GM21529 (cell line): ENCODE measurements around the gene GHR.

Source experiments
- ATAC-seq: cut with Tn5 transposase; IDR thresholded peaks from one replicate; pipeline ENCODE4 v1.9.1; 2021; ENCODE audit not compliant: unreplicated experiment

The GHR gene

DNA sequence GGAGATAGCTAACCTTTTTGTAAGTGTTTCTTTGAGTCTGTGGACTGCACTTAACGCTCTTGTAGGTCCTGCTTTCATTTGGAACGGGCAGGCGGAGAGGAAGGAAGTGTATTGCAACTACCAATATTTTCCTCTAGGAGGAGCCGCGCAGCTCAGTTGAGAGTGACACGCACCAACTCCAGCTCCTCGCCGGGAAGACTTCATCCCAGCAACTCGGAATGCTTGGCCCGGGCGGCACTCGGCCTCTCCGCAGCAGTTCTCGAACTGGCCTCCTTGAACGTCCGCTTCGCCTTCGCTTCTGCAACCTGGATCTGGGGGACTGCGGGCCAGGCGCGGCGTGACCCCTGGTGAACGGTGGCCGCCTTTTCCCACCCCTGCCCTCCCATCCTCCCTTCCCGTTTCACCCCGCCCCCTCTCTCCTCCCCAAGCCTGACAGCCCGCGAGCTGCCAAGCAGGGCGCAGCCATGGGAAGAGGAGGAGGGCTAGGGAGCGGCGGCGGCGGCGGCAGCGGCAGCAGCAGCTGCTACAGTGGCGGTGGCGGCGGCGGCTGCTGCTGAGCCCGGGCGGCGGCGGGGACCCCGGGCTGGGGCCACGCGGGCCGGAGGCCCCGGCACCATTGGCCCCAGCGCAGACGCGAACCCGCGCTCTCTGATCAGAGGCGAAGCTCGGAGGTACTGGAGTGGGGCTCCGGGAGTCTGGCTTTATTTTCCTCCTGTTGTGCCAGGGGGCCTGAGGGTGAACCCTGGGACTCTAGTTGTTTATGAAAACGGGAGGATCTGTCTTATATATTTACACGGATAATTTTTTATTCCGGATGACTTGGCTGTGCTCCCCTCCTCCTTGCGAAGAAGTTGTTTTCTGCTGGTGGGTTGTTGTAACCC is at the start of gene GHR:
GHR (plus strand) TSS at position 155 of the 881 bp plus-strand sequence. CDS start 142,436 bp downstream, outside the sequence.
- peak; percentile 89 for ATAC-seq

DNA sequence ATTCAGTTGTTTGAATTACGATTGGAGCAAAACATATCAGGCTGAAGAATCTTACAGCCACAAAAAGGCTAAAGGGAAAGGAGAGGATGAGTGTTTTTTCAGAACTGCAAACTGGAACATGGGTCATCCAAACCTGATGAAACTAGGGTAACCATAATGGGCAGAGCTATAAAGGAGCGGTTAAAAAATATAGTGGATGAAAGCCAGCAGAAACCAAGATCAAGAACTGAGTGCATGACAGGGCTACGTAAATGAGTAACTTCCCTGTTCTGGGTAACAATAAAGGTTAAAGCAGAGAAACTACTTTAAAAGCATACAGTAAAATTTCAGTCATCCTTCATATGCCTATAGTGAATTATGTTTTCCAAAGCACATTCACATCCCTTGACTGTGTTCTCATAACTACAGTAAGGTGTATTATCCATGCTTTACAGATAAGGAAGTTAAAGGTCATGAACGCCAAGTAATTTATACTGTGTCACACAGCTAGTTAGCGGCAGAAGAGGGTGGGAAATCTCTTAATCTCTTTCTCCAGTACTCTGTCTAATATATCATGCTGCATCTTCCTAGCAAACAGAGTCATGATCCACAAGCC is 48.5 kb upstream of the GHR start:
- no peak for ATAC-seq

DNA sequence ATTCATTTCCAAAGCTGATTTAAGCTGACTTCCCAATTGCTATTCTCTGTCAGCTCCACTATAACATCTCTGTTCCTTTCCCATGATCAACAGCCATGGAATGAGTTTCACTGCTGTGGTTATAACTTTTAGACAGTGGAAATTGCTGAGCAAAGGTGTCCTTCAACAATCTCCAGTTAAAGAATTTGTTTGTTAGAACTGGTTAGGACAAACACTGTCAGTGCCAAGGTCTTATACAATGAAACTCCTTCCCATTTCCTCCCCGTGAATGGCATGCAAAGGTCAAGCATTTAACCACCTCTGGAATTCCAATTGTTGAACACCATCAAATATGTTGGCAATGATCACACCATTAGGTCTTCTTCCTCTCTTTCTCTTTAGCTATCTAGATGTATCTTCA is 45.7 kb upstream of the GHR start:
- no peak for ATAC-seq

DNA sequence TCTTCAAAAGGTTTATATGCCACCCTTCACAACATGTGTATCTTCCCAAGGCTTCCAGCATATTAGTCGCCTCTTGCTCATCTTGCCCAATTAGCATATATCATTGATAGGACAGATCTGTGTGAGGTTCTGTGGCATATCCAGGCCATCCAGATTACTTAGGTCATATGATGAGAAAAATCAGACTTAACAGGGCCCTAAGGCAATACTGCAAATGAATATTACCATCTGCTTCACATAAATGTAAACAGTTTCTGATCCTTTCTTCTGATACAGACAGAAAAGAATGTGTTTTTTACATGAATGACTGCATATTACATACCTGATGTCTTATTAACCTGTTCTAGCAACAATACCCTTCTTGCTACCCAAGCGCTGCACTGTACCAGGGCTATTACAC is 41.3 kb upstream of the GHR start:
- no peak for ATAC-seq

DNA sequence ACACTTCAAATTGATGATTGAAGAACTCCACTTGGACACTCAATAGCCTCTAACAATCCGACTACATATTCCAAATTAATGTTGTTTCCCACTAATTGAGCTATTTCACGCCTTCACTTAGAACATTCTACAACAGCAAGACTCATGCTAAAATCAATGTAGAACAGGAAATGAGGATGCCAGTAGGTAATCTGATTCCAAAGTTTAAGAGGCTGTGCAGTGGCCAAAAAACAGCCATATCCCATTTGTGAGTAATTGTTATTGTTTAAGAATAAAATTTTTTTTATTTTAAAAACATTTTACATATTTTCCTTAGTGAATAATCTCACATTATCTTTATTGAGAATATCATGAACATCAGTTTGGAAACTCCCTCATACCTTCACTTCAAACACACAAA is 35.7 kb upstream of the GHR start:
- no peak for ATAC-seq

DNA sequence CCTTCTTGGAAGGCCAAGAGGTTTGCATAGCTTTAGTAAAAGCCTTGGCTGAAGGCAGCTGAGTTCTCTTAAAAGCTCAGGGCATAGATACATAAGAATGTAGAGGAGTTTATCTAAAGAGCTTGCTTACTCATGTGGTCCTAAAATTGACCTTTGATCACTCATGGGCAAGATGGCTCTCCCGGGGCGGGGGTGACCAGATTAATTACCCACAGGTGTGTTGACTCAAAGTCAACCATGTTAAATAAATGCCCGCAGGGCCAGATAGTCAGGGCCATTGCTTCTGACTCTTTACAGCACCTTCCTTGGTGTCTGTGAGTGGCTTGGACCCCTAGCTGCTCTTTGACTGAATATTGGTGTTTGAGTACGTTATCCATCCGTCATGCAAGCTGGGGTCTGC is 33.1 kb upstream of the GHR start:
- no peak for ATAC-seq

DNA sequence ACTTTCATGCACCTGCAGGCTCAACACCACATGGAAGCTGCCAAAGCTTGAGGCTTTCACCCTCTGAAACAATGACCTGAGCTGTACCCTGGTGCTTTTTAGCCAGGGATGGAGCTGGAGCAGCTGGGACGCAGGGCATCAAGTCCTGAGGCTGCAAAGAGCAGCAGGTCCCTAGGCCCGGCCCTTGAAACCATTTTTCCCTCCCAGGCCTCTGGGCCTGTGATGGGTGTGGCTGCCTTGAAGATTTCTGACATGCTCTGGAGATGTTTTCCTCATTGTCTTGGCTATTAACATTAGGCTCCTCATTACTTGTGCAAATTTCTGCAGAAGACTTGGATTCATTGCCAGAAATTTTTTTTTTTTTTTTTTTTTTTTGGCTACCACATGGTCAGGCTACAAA is 30.3 kb upstream of the GHR start:
- no peak for ATAC-seq

DNA sequence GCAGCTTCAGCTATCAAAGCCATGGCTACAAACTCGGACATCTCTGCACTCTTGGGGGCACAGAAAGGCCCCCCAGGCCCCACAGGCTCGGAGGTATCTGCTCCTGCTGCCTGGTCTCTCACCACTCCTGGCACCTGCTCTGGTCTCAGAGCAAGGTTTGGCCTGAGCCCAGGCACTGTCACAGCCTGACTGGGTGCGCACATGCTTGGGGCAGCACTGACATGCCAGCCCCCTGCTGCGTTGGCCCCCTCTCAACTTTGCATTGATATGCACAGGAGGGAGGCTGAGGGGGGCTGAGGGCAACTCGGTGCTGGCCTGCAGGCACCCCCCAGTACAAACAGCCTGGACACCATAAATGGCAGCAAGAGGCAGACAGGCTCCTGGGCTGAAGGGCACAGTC is 27.1 kb upstream of the GHR start:
- no peak for ATAC-seq

DNA sequence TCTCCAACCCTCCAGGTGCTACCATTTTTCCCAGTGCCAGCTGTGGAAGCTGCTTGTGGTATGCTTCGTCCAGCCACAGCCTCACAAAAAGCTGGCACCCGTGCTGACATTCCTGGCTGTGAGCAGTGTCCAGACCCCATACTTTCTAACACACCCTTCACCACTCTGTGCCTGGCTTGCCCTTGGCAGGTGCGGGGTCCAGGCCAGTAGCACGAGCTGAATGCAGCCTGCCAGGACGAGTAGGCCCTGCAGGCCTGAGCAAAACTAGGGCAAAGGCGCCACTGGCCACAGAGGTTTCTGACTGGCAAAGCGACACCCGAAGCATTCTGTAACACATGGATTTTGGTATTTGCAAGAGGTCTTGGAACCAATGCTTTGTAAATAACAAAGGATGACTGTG is 26.0 kb upstream of the GHR start:
- no peak for ATAC-seq

DNA sequence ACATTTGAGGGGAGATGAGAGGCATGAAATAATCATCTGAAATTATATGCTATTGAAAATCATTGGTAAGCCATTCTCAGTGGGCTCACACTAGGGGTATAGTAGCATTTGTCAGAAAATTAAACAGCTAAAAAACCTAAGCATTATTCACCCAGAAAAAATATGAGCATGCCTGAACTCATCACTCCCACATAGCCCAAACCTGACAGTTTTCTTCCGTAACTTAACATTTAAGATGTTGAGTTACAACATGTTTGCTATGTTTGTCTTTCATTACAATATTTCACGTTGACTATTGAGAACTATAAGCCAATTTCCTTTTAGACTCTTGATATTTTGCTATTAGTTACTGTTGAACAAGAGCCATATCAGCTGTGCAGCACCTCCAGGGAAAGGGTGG is 23.5 kb upstream of the GHR start:
- no peak for ATAC-seq

DNA sequence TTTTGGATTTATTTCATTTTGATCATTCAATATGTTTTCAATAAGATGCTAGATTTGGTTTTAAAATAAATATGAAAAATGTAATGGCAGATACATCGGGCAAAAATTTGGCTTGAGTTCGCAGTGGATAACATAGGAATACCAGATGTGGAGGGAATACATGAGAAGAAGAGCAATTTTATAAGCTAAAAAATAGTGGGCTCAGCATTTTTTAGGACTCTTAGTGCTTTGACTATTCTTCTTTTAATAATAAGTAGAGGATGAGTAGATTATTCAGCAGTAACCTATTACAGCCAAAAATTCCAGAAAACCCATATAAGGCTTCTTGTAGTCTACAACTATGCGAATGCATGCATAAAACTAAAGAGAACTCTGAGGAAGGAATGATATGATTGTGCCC is 22.8 kb upstream of the GHR start:
- ATAC-seq = no peak

DNA sequence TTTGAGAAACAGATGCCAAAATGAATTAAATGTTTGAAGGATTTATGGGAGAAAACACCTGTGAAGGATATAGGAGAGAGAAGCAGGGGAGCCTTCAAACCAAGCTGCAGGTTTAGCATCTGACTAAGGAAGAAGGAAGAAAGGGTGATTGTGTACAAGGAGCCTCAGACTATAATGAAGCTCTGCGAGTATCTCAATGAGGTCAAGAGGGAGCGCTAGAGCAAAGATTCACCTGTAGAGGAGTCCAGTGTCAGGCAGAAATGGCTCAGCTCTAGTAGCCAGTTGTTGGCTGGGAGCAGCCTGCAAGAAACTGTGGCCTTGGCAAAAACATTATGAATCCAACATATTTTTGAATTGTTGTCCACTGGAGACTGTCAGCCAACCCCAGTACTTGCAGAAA is 20.0 kb upstream of the GHR start:
- no peak for ATAC-seq

DNA sequence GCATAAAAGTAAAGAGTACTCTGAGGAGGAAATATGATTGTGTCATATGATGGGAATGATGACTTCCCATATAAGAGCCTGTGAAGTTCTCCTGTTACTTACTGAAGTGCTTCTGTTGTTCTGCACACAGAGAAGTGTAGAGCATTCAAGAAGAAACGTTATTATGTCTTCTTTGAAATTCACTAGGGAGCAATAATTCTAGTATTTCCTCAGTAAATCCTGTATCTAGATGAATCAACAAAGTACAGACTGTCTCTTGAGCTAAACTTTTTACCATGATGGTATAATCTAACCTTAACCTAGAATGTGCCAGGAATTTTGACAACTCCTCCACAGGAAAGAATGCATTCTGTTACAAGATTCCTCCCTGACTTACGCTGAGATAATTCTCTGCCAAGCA is 18.9 kb upstream of the GHR start:
- ATAC-seq = no peak

DNA sequence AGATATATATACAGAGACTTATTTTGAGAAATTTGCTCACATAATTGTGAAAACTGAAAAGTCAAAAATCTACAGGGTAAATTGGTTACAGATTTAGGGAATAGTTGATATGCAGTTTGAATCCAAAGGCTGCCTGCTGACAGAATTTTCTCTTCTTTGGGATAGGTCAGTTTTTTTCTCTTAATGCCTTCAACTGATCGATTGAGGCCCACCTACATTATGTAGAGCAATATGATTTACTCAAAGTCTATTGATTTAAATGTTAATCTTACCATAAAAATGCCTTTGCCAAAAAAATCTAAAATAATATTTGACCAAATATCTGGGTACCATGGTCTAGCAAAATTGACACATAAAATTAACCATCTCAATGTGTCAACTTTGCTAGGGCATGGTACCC is 3.9 kb upstream of the GHR start:
- ATAC-seq = no peak

DNA sequence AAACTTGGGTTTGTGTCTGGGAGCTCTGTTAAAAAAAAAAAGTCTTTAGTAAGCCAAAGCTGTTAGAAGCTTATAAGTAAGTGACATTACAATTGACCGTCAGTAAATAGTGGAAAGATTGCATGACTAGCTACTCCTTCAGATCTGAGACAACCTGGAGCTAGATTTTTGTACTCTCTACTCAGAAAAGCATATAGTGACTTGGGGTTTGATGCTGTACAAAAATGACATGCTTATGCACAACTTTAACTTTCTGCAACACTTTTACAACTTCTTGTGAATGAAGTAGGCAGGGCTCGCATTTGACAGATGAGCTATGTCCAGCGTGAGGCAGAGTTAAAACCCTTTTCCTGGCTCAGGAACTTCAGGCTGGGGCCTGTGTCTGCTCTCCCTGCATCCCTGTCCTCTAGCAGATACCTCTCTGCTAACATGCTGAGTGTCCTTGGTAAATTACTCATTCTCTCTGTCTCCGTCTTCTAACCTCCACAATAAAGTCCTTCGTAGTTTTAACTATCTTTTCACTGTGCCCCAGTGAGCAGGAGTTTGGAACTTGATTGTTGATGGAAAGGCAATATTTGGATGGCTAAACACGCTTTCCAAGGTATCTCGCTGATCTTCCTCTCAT is 471 bp upstream of the GHR start:
- no peak for ATAC-seq

DNA sequence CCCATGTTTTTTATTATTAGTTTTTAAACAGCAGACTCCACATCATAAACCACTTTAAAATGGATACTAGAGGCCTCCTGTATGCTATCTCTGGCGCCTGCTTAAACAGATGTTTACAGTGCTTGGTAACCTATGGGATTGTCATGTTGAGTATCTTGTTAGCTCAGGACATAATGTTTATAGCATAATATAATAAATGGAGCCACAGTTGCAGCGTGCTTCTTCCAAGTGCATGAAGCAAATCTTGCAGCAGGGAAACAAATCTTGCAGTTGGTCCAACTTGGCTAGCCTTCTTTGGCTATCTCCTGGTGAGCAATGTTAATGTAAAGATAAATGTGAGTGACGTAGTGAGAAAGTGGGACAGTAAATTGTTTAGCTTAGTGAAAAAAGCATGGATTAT is 2.8 kb downstream of the GHR start:
- ATAC-seq = no peak

DNA sequence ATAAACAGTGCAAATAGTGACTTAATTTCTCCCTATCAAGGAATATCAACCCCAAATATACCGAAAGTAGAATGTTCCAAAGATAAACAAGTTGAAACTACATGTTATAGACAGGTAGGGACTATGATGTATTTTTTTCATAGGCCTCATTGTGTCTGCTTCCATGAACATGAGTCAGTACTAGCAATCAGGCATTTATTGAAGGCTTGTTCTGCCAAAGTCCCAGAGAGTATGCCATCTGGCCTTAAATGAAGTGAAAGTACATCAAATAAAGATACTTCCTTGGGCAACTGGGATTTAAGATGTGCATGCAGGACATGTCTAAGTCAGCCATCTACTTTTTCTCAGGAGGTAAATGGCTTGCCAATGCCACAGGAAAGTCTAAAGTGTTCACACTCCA is 6.5 kb downstream of the GHR start:
- ATAC-seq = no peak

DNA sequence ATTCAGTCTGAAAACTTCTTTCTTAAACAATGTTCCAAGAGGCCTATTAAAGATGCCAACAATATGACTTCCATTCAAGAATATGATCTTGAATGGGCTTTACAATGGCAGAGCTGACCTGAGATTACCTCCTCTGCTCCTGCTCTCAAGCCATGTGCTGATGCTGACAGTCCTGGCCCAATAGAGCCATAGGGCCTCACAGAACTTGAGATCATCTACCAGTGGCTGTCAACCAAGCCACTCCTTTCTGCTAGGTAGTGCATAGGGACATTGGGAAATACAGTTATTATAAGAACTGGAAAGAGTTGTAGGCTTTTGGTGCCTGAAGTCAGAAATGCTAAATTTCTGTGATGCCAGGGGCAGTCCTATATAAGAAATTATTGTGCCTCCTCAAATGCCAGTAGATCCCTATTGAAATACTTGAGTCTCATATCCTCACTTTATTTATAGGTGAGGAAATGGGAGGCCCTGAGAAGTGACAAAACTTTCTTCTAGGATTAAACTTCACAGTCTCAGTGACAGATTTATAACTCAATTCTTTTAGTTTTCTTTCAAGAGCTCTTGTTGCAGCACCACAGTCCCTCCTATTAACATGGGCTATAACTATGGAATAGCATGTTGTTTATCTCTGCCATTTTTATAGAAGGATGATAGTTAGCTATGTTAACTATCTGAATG is 10.9 kb downstream of the GHR start:
- ATAC-seq = no peak

DNA sequence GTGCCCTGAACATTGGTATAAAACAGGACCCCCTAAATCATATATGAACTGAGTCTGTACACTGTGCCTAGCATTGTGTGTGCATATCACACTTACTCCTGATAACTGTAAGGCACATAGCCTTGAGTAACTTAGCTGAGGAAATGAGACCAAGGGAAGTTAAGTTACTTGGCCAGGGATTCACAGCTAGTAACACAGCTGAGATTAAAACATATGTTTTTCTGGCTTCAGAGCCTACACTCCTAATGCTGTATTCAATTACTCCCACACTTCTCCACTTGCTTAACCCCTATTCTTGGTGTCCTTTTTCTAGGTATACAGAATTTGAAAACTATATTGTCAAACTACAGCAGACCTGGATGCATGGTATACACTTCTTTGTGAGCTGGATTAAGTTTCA is 12.8 kb downstream of the GHR start:
- no peak for ATAC-seq

DNA sequence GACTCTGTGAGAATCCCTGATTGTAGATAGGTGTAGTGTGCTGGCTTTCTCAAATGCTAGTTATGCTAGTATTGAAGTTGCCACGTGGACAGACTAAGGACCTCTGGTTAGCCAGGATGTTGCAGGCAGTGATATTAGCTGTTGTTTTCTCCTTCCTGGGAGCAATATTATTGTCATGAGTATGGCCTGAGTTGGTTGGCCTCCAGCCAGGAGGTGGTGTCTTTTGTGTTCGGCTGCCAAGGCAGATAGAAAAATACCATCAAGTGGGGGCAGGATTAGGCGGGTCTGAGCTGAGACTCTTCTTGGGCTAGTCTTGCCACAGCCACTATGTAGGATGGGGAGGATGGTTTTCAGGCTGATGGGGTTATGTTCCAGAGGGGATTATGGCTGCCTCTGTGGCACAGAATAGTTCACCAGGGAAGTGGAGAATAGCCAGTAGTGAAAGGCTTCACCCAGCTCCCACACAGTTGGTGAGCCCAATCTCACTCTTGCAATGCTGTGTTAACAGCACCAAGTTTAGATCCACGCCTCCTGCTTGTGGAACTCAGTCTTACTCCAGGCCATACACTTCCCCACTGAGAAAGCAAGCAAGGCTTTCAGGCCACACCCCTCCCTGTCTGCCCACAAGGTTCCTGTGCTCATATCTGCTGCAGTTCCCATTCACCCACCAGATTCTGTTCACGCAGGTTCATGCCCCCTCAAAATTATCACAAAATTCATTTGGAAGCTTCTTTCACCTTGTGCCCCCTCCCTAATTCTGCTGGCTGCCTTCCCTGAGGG is 31.2 kb downstream of the GHR start:
- ATAC-seq = no peak

DNA sequence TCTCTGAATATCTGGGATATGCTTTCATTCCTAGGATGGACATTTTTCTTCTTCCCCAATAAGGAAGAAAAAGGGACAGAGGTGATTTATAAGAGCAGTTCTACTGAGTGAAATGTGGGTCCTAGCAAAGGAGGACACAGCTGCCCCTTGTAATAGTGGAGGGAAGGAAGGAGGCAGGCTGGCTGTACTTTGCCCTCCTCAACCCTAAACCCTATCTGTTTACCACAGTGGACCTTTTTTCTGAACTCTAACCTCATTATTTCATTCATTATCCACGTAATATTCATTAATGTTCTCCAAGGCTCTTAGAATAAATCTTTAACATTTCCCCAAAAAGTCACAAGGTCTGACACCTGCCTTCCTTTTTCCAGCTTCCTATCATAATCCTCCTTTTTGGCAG is 37.8 kb downstream of the GHR start:
- no peak for ATAC-seq
